ENCODE results near the gene TPK1. TPM values are rescaled to one million over a fixed set of nuclear protein-coding genes. Genes with fewer than 3 reads are reported as not detected.

The TPK1 gene
- total and polyA plus RNA-seq, 8 donors, result 1.8 to 13.0 (median 4.3) TPM

GRCh38 chr7:144641389-144642044, 194.3 kb downstream of the TPK1 start:
- intact Hi-C loops (cut with DNase I; ENCODE audit: low total_unique reads), result no loop called here
- Histone ChIP-seq H3K27me3 (no peaks in the 10 kb centered on the region), H3K36me3 (no peaks in the 10 kb centered on the region), H3K9me3 (no peaks in the 10 kb centered on the region), H3K4me3 (no peak overlapping the region), H3K4me1 (no peaks in the 10 kb centered on the region), H3K27ac (no peak overlapping the region)
- TF ChIP-seq EP300 (IDR thresholded peaks at IDR 0.05), result no peak
- no peak for TF ChIP-seq POLR2A (IDR thresholded peaks at IDR 0.05)
- no peak for TF ChIP-seq POLR2AphosphoS5 (IDR thresholded peaks at IDR 0.05)
- no peak for TF ChIP-seq CTCF (IDR thresholded peaks at IDR 0.05)
- WGBS, 5 donors, result 64 to 77% (median 69%) methylated on average over 4 of the region's 4 CpGs
- no peak for DNase-seq

- WGBS, 5 donors, result 75 to 86% (median 79%) methylated on average over 2 of the region's 2 CpGs
- no peaks in the 10 kb centered on the region for H3K27me3 ChIP-seq
- intact Hi-C loops (cut with DNase I; ENCODE audit: low total_unique reads), result no loop called here
These were observed 203.1 kb downstream of the TPK1 start for GRCh38 chr7:144632724-144633123.

GRCh38 chr7:144629598-144629997, 206.3 kb downstream of the TPK1 start:
- Histone ChIP-seq H3K4me3 (no peak overlapping the region), H3K9me3 (peaks cover 0 to 9% (median 0%) of the 10 kb centered on the region in 4 donors), H3K36me3 (no peaks in the 10 kb centered on the region), H3K27ac (no peak overlapping the region), H3K4me1 (no peaks in the 10 kb centered on the region), H3K27me3 (no peaks in the 10 kb centered on the region)
- intact Hi-C loops (cut with DNase I; ENCODE audit: low total_unique reads), result no loop called here
- DNase-seq, result no peak
- TF ChIP-seq CTCF (IDR thresholded peaks at IDR 0.05) (no peak), EP300 (IDR thresholded peaks at IDR 0.05) (no peak), POLR2A (IDR thresholded peaks at IDR 0.05) (no peak), POLR2AphosphoS5 (IDR thresholded peaks at IDR 0.05) (no peak)

More at GRCh38 chr7:144632724-144633123, 203.1 kb downstream of the TPK1 start:
- Histone ChIP-seq H3K27ac (no peak overlapping the region), H3K9me3 (peaks cover 0 to 9% (median 0%) of the 10 kb centered on the region in 4 donors), H3K4me3 (no peak overlapping the region), H3K4me1 (no peaks in the 10 kb centered on the region), H3K36me3 (no peaks in the 10 kb centered on the region)
- no peak for TF ChIP-seq POLR2AphosphoS5 (IDR thresholded peaks at IDR 0.05)
- no peak for TF ChIP-seq EP300 (IDR thresholded peaks at IDR 0.05)
- no peak for TF ChIP-seq POLR2A (IDR thresholded peaks at IDR 0.05)
- no peak for TF ChIP-seq CTCF (IDR thresholded peaks at IDR 0.05)
- no peak for DNase-seq

GRCh38 chr7:144629011-144629410, 206.8 kb downstream of the TPK1 start:
- intact Hi-C loops (cut with DNase I; ENCODE audit: low total_unique reads), result no loop called here
- 81 to 93% (median 91%) methylated on average over 6 of the region's 6 CpGs for WGBS, 5 donors
- H3K27ac ChIP-seq, result no peak overlapping the region

More at GRCh38 chr7:144629011-144629410, 206.8 kb downstream of the TPK1 start:
- no peaks in the 10 kb centered on the region for H3K27me3 ChIP-seq
- TF ChIP-seq CTCF (IDR thresholded peaks at IDR 0.05), result no peak
- no peak for TF ChIP-seq POLR2A (IDR thresholded peaks at IDR 0.05)
- TF ChIP-seq POLR2AphosphoS5 (IDR thresholded peaks at IDR 0.05), result no peak
- TF ChIP-seq EP300 (IDR thresholded peaks at IDR 0.05), result no peak
- H3K4me3 ChIP-seq, result no peak overlapping the region
- H3K9me3 ChIP-seq, result peaks cover 0 to 9% (median 0%) of the 10 kb centered on the region in 4 donors
- H3K36me3 ChIP-seq, result no peaks in the 10 kb centered on the region
- no peak for DNase-seq
- H3K4me1 ChIP-seq, result no peaks in the 10 kb centered on the region
